SH-SY5Y (cell line): ENCODE data around the gene NCOA3.

ENCODE experiments used
- GATA2 ChIP-seq: IDR thresholded peaks from 2 replicates; pipeline ENCODE4 v1.6.1; 2011; ENCODE audit warnings: mild to moderate bottlenecking, low read depth, low read length
- GATA3 ChIP-seq: IDR thresholded peaks from 2 replicates; pipeline ENCODE4 v1.6.1; 2011; ENCODE audit warnings: low read depth, mild to moderate bottlenecking, low read length, moderate library complexity

- TF ChIP-seq GATA2 (no peak), GATA3 (no peak)
Measured at GRCh38 chr20:47455133-47456040, 46.3 kb upstream of the NCOA3 start.
